Endothelial cell of umbilical vein (primary cell): ENCODE measurements around the gene NKX6-2. TPM values are rescaled to one million over a fixed set of nuclear protein-coding genes. Genes with fewer than 3 reads are reported as not detected.

ENCODE experiments used
- BruUV-seq: library from RNA; stranded (reverse); fragments of 400-500 nt; replicated peaks from 2 replicates; lab custom pipeline; 2021; lab: Mats Ljungman, UMichigan
- CTCF ChIA-PET: fragments of 300-600, 350-600 bp; sonication (Branson Sonifier 250); formaldehyde crosslinking; loops from one replicate; lab custom pipeline; 2021; ENCODE audit warnings: antibody characterized with exemption, inconsistent platforms; lab: Charles Lee
- POLR2A ChIA-PET: fragments of 300-600, 350-600 bp; sonication (Branson Sonifier 250); formaldehyde crosslinking; loops from one replicate; lab custom pipeline; 2021; ENCODE audit warnings: antibody characterized with exemption, inconsistent platforms; lab: Charles Lee
- DNase-seq: peaks from one replicate; pipeline ENCODE4 v3.0.0-alpha.2; 2011; ENCODE audit warnings: low read depth, low spot score
- FAIRE-seq: peaks from 2 replicates; lab custom pipeline; 2011; peaks lifted over from hg19 to GRCh38; lab: Jason Lieb, UNC
- H2AFZ ChIP-seq: 2 replicates; pipeline ENCODE4 v1.6.0; 2012; ENCODE audit warnings: low read depth, low read length, control low read depth, inconsistent platforms
- H3K27ac ChIP-seq: 2 replicates; pipeline ENCODE4 v1.5.1; 2011; ENCODE audit warnings: low read depth, mild to moderate bottlenecking, control low read depth, low read length, moderate library complexity; ENCODE audit not compliant: insufficient read depth
- H3K27me3 ChIP-seq, 2 experiments: 2 replicates each; pipeline versions ENCODE4 v1.6.0 to v1.6.1; 2011; ENCODE audit warnings: low read length in 2 of 2, mixed read lengths in 1 of 2; ENCODE audit not compliant: control insufficient read depth in 2 of 2, insufficient read depth in 2 of 2
- H3K36me3 ChIP-seq, 2 experiments: 2 replicates in 1 of 2; 3 replicates in 1 of 2; pipeline ENCODE4 v1.5.1; 2011; ENCODE audit warnings: low read length in 2 of 2, mild to moderate bottlenecking in 1 of 2, moderate library complexity in 1 of 2; ENCODE audit not compliant: control insufficient read depth in 2 of 2, insufficient read depth in 2 of 2; ENCODE audit errors: extremely low read depth in 1 of 2
- H3K4me1 ChIP-seq: 3 replicates; pipeline ENCODE4 v1.5.1; 2011; ENCODE audit warnings: mild to moderate bottlenecking, low read length; ENCODE audit not compliant: control insufficient read depth, insufficient read depth; ENCODE audit errors: extremely low read depth
- H3K4me2 ChIP-seq: 2 replicates; pipeline ENCODE4 v1.6.1; 2011; ENCODE audit warnings: low read length, control low read depth, mixed read lengths; ENCODE audit not compliant: insufficient read depth
- H3K4me3 ChIP-seq, 3 experiments: fragments of 200-600 bp in 1 of 3; sonication (generic), shearing (Covaris generic) in 1 of 3; replicated peaks in 1 of 3; 2 replicates each; pipeline ENCODE4 v1.5.1; 2011 to 2016; ENCODE audit warnings: control low read depth in 3 of 3, low read length in 3 of 3, mild to moderate bottlenecking in 2 of 3, inconsistent platforms in 1 of 3, low read depth in 1 of 3, moderate library complexity in 1 of 3; ENCODE audit not compliant: insufficient read depth in 1 of 3
- H3K79me2 ChIP-seq: 2 replicates; pipeline ENCODE4 v1.6.0; 2012; ENCODE audit warnings: low read length, inconsistent platforms; ENCODE audit not compliant: control insufficient read depth, insufficient read depth
- H3K9ac ChIP-seq: replicated peaks from 2 replicates; pipeline ENCODE3; 2011; ENCODE audit warnings: low read length, control low read depth; ENCODE audit not compliant: insufficient read depth; ENCODE audit errors: extremely low read depth
- H3K9me1 ChIP-seq: replicated peaks from 3 replicates; pipeline ENCODE4 v1.6.0; 2011; ENCODE audit warnings: mild to moderate bottlenecking, low read length; ENCODE audit not compliant: control insufficient read depth, insufficient read depth; ENCODE audit errors: extremely low read depth
- H3K9me3 ChIP-seq: replicated peaks from 2 replicates; pipeline ENCODE4 v1.5.1; 2012; ENCODE audit warnings: low read length, inconsistent platforms; ENCODE audit not compliant: control insufficient read depth, insufficient read depth
- H4K20me1 ChIP-seq: replicated peaks from 2 replicates; pipeline ENCODE3; 2011; ENCODE audit warnings: mild to moderate bottlenecking, low read length; ENCODE audit not compliant: control insufficient read depth, insufficient read depth; ENCODE audit errors: extremely low read depth
- CTCF ChIP-seq, 2 donors: IDR thresholded peaks; 1 replicate in 1 of 2; 2 replicates in 1 of 2; pipeline ENCODE4 v1.5.1; 2011; ENCODE audit warnings: low read length in 2 of 2, mild to moderate bottlenecking in 2 of 2, moderate library complexity in 2 of 2, control low read depth in 1 of 2, inconsistent platforms in 1 of 2, low read depth in 1 of 2; ENCODE audit not compliant: insufficient read depth in 1 of 2; ENCODE audit errors: extremely low read depth in 1 of 2
- EZH2 ChIP-seq: IDR thresholded peaks from 2 replicates; pipeline ENCODE4 v1.6.1; 2012; ENCODE audit warnings: borderline replicate concordance, low read depth, mild to moderate bottlenecking, moderate library complexity, low read length, inconsistent platforms; ENCODE audit not compliant: severe bottlenecking
- FOS ChIP-seq: IDR thresholded peaks from 2 replicates; pipeline ENCODE4 v1.6.1; 2011; ENCODE audit warnings: mild to moderate bottlenecking, low read length, moderate library complexity, borderline replicate concordance; ENCODE audit not compliant: insufficient read depth
- GATA2 ChIP-seq: IDR thresholded peaks from 2 replicates; pipeline ENCODE4 v1.7.0; 2011; ENCODE audit warnings: low read depth, mild to moderate bottlenecking, moderate library complexity, mixed read lengths, low read length; ENCODE audit not compliant: insufficient read length, insufficient read depth
- JUN ChIP-seq: IDR thresholded peaks from 2 replicates; pipeline ENCODE4 v1.6.1; 2011; ENCODE audit warnings: borderline replicate concordance, low read depth; ENCODE audit not compliant: insufficient read length, insufficient read depth
- MAX ChIP-seq: IDR thresholded peaks from 2 replicates; pipeline ENCODE4 v1.6.1; 2011; ENCODE audit not compliant: insufficient read depth, insufficient read length
- MYC ChIP-seq: IDR thresholded peaks from one replicate; pipeline ENCODE4 v1.6.1; 2011; ENCODE audit warnings: mild to moderate bottlenecking, low read depth, low read length
- POLR2A ChIP-seq: IDR thresholded peaks from 2 replicates; pipeline ENCODE4 v1.6.1; 2012; ENCODE audit warnings: low read depth, mild to moderate bottlenecking, control low read depth, low read length
- POLR2AphosphoS5 ChIP-seq: IDR thresholded peaks from 2 replicates; pipeline ENCODE4 v1.6.1; 2012; ENCODE audit warnings: low read depth, mild to moderate bottlenecking, control low read depth, low read length, moderate library complexity; ENCODE audit not compliant: insufficient read depth
- dilution Hi-C: fragments of 300-500 bp; cut with MboI; formaldehyde crosslinking; loops from one replicate; pipeline ENCODE4 v1.15.0; 2019; ENCODE audit warnings: low sequenced_read_pairs; ENCODE audit not compliant: extremely low pct_ligation_motif_present
- intact Hi-C: fragments of 100-400 bp; cut with micrococcal nuclease; formaldehyde crosslinking; loops from one replicate; pipeline ENCODE4 v1.10.0; 2022
- polyA plus RNA-seq, 4 experiments: library from polyadenylated mRNA; depleted of rRNA in 3 of 4; stranded (reverse) in 3 of 4; unstranded in 1 of 4; fragments of >200 nt; gene quantifications; 2 replicates each; pipeline versions ENCODE4 v1.2.1 to v1.2.3, GENCODE V29; 2011 to 2012; ENCODE audit warnings: missing spikeins in 1 of 4
- total RNA-seq: library from RNA; stranded (reverse); gene quantifications from 2 replicates; pipeline ENCODE4 v1.2.3, GENCODE V29; 2021

Gene NKX6-2
- total and polyA plus RNA-seq, 2 donors (not counting 3 experiments of a cell fraction or from before 2014, with no cell fraction given), result not detected

GRCh38 chr10:132755166-132755711 lies 30.7 kb downstream of the NKX6-2 start:
- Histone ChIP-seq H3K4me3 (no peak overlapping the region), H3K9me3 (no peaks in the 10 kb centered on the region), H3K27me3 (no peaks in the 10 kb centered on the region), H4K20me1 (no peaks in the 10 kb centered on the region), H3K27ac (no peak overlapping the region), H2AFZ (no peak overlapping the region), H3K4me2 (no peak overlapping the region), H3K9me1 (no peaks in the 10 kb centered on the region), H3K79me2 (no peaks in the 10 kb centered on the region), H3K4me1 (no peaks in the 10 kb centered on the region), H3K36me3 (no peaks in the 10 kb centered on the region), H3K9ac (no peak overlapping the region)
- no peak for FAIRE-seq
- intact Hi-C loops (no loop called here), dilution Hi-C loops (no loop called here)
- no TSS peak for BruUV-seq
- DNase-seq, result no peak
- ChIA-PET POLR2A (no interaction called here), CTCF (no interaction called here)
- no peak for TF ChIP-seq FOS
- no peak for TF ChIP-seq MAX
- no peak for TF ChIP-seq MYC
- no peak for TF ChIP-seq JUN
- no peak for TF ChIP-seq POLR2AphosphoS5
- TF ChIP-seq POLR2A, result no peak
- no peak for TF ChIP-seq GATA2
- no peak for TF ChIP-seq CTCF (IDR thresholded peaks at IDR 0.05; ENCODE audit: extremely low read depth in 1 of 2, insufficient read depth in 1 of 2, low read depth in 1 of 2, low read length in 2 of 2)
- no peak for TF ChIP-seq EZH2
